D721Med (cell line): ENCODE data around the gene PPP1R12C.

ENCODE experiments used
- DNase-seq: peaks from one replicate; pipeline ENCODE4 v3.0.0; 2011; ENCODE audit warnings: low spot score; ENCODE audit not compliant: insufficient read length
- FAIRE-seq: peaks from 2 replicates; lab custom pipeline; 2011; peaks lifted over from hg19 to GRCh38; lab: Jason Lieb, UNC
- TF ChIP-seq, protein P1 (sequence below): IDR thresholded peaks from 2 replicates; pipeline ENCODE4 v1.5.1; 2012; ENCODE audit warnings: mild to moderate bottlenecking, control low read depth; ENCODE audit not compliant: insufficient read depth; ENCODE audit errors: missing control alignments

The PPP1R12C gene

DNA sequence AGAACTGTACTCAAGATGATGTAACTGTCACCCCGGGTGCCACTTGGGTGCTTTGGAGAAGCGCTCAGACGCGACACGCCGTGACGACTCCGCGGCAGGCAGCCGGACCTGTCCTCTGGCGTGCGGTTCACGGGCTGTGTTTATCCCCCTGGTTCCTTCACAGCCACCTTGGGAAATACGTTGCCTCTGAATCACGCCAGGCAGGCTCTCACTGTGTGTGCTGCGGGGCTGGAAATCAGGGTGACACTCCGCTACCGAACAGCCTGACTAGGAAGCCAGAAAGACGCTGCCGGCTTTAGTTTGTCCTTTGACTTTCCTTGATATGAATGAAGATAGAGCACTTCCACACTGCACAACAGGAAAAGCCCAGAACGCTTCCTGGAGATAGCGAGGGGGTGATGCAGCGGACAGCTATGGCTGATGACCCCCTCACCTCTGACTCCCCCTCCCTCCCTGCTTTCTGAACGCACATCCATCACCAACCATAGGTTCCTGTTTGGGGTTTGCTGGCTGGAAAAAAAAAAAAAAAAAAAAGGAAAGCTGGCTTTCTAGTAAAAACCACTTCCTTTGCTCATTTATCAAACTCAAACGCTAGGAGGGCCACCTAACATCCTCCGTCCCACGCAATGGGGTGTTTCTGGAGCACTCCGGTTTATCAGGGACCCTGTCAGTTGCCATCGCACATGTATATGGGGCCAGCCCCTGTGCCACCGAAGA is 75.7 kb downstream of the PPP1R12C start:
- FAIRE-seq (no peak), DNase-seq (no peak)
- TF ChIP-seq, protein P1, sequence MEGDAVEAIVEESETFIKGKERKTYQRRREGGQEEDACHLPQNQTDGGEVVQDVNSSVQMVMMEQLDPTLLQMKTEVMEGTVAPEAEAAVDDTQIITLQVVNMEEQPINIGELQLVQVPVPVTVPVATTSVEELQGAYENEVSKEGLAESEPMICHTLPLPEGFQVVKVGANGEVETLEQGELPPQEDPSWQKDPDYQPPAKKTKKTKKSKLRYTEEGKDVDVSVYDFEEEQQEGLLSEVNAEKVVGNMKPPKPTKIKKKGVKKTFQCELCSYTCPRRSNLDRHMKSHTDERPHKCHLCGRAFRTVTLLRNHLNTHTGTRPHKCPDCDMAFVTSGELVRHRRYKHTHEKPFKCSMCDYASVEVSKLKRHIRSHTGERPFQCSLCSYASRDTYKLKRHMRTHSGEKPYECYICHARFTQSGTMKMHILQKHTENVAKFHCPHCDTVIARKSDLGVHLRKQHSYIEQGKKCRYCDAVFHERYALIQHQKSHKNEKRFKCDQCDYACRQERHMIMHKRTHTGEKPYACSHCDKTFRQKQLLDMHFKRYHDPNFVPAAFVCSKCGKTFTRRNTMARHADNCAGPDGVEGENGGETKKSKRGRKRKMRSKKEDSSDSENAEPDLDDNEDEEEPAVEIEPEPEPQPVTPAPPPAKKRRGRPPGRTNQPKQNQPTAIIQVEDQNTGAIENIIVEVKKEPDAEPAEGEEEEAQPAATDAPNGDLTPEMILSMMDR, result no peak

DNA sequence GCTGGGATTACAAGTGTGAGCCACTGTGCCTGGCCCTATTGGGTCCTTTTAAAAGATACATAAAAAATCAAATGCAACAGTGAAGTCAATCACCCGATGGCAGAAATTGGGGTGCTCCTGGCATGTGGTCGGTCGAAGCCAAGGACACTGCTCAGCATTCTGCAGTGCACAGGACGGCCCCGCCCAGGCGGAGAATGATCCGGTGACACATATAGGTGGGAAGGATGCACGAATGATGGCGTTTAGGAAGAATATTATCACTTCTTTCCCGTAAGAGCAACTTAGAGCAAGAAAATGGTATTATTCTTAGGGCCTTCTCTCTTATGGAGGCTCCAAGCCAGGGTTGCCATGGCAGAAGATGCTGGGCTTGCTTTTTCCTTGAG is 76.2 kb downstream of the PPP1R12C start:
- no peak for FAIRE-seq

More for the DNA sequence above, 76.2 kb downstream of the PPP1R12C start:
- DNase-seq, result no peak
- TF ChIP-seq, protein P1, result no peak
